T-helper 2 cell treated with Interferon-gamma antibody and Interleukin-4, amounts not matched to agents 100 ng/mL and 5 ng/mL, for 36 hours (primary cell): ENCODE data around the gene CLIC4. TPM values are rescaled to one million over a fixed set of nuclear protein-coding genes. Genes with fewer than 3 reads are reported as not detected.
"Not testable (repeated sequence)": the region's sequence is repeated elsewhere in the genome, so short reads cannot be mapped to it uniquely, and the experiment has no call there.

Experiments used
- intact Hi-C: fragments of 100-400 bp; cut with micrococcal nuclease; formaldehyde crosslinking; loops from one replicate; pipeline ENCODE4 v1.15.1; 2023
- total RNA-seq: library from RNA; stranded (reverse); gene quantifications from 2 replicates; pipeline ENCODE4 v1.2.3, GENCODE V29; 2022

The CLIC4 gene
- 14.4 and 15.3 TPM in 2 replicates for total RNA-seq

- intact Hi-C loops = loop anchor here (1.0 to 10.0 kb wide), 4 partner anchors 22 to 240 kb away; partner anchors contain the start of genes RCAN3 and SRRM1
Measured at GRCh38 chr1:24744911-24745710, at the start of gene CLIC4. CLIC4 (plus strand) TSS chr1:24745447; CDS start chr1:24745554, 107 bp downstream.

- intact Hi-C loops = no loop called here
Measured at GRCh38 chr1:24696041-24696755, 49.0 kb upstream of the CLIC4 start.

GRCh38 chr1:24696756-24697330, 48.4 kb upstream of the CLIC4 start:
- intact Hi-C loops = no loop called here

GRCh38 chr1:24697453-24698001, 47.7 kb upstream of the CLIC4 start:
- intact Hi-C loops = not testable (repeated sequence)

- intact Hi-C loops = not testable (repeated sequence)
Measured at GRCh38 chr1:24698326-24698725, 46.9 kb upstream of the CLIC4 start.

- intact Hi-C loops = no loop called here
Measured at GRCh38 chr1:24699628-24700027, 45.6 kb upstream of the CLIC4 start.

- intact Hi-C loops = no loop called here
Measured at GRCh38 chr1:24702511-24703293, 42.5 kb upstream of the CLIC4 start.

GRCh38 chr1:24704411-24705259, 40.6 kb upstream of the CLIC4 start:
- intact Hi-C loops = no loop called here

GRCh38 chr1:24705260-24706073, 39.8 kb upstream of the CLIC4 start:
- intact Hi-C loops = no loop called here

GRCh38 chr1:24706074-24706389, 39.2 kb upstream of the CLIC4 start:
- intact Hi-C loops = not testable (repeated sequence)

- intact Hi-C loops = no loop called here
Measured at GRCh38 chr1:24707687-24708086, 37.6 kb upstream of the CLIC4 start.

GRCh38 chr1:24708938-24709337, 36.3 kb upstream of the CLIC4 start:
- intact Hi-C loops = no loop called here

GRCh38 chr1:24709791-24710441, 35.3 kb upstream of the CLIC4 start:
- intact Hi-C loops = no loop called here

- intact Hi-C loops = no loop called here
Measured at GRCh38 chr1:24711329-24711728, 33.9 kb upstream of the CLIC4 start.

GRCh38 chr1:24713176-24713575, 32.1 kb upstream of the CLIC4 start:
- intact Hi-C loops = no loop called here

- intact Hi-C loops = no loop called here
Measured at GRCh38 chr1:24713736-24714135, 31.5 kb upstream of the CLIC4 start.

- intact Hi-C loops = no loop called here
Measured at GRCh38 chr1:24714859-24715520, 30.3 kb upstream of the CLIC4 start.

- intact Hi-C loops = no loop called here
Measured at GRCh38 chr1:24715658-24716057, 29.6 kb upstream of the CLIC4 start.
